Activated CD8-positive, alpha-beta memory T cell treated with anti-CD3 and anti-CD28 coated beads for 1 hour (primary cell): Measurements from ENCODE around the gene NCBP3.
"Not testable (repeated sequence)": the region's sequence is repeated elsewhere in the genome, so short reads cannot be mapped to it uniquely, and the experiment has no call there.

Experiments
- DNase-seq, 2 donors: peaks; one replicate each; pipeline ENCODE4 v3.0.0-alpha.2; 2020; ENCODE audit warnings: low read depth in 1 of 2; ENCODE audit errors: extremely low read depth in 1 of 2

NCBP3 gene

GRCh38 chr17:3794152-3794551 is 51.9 kb downstream of the NCBP3 start:
- DNase-seq = not testable (repeated sequence)

- not testable (repeated sequence) for DNase-seq
These were observed 52.8 kb downstream of the NCBP3 start for GRCh38 chr17:3793258-3793657.

DNA sequence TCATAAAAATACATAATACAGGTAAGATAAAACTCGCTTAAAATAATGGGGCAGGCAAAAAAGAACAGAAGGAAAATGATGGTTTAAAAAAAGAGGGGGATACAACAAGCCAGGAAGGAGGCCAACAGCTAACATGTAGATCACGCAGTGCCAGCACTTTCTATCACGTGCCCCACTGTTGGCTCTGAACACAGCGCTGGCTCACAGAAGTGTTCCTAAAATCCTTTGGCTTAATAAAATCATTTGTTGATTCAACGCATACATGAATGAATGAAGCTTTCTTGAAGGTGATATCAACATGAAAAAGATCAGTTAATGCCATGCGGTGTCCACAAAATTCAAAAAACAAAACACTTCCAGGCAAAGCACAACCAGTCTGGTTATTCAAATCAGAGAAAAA is 53.6 kb downstream of the NCBP3 start:
- no peak for DNase-seq

DNA sequence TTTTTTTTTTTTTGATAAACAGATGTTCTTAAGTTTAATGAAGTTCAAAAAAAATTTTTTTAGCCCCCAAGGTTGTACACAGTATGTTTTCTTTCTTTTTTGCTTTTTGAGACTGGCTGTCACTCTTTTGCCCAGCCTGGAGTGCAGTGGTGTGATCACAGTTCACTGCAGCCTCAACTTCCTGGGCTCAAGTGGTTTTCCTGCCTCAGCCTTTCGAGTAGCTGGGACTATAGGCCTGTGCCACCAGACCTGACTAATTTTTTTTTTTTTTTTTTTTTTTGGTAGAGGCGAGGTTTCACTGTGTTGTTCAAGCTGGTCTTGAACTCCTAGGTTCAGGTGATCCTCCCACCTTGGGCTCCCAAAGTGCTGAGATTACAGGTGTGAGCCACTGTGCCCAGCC is 57.8 kb downstream of the NCBP3 start:
- no peak for DNase-seq

DNA sequence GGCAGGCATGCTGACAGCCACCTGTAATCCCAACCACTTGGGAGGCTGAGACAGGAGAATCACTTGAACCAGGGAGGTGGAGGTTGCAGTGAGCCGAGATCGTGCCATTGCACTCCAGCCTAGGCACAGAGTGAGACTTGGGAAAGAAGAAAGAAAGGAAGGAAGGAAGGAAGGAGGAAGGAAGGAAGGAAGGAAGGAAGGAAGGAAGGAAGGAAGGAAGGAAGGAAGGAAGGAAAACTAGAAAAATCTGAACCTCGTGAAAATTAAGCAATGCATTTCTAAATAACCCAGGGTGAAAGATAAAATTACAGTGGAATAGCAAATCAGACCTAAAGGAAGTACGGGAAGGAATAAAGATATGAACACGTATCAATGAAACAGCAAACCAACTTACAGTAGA is 60.7 kb downstream of the NCBP3 start:
- not testable (repeated sequence) for DNase-seq

GRCh38 chr17:3782751-3783150 is 63.3 kb downstream of the NCBP3 start:
- DNase-seq = no peak

GRCh38 chr17:3780986-3781385 is 65.1 kb downstream of the NCBP3 start:
- no peak for DNase-seq

DNA sequence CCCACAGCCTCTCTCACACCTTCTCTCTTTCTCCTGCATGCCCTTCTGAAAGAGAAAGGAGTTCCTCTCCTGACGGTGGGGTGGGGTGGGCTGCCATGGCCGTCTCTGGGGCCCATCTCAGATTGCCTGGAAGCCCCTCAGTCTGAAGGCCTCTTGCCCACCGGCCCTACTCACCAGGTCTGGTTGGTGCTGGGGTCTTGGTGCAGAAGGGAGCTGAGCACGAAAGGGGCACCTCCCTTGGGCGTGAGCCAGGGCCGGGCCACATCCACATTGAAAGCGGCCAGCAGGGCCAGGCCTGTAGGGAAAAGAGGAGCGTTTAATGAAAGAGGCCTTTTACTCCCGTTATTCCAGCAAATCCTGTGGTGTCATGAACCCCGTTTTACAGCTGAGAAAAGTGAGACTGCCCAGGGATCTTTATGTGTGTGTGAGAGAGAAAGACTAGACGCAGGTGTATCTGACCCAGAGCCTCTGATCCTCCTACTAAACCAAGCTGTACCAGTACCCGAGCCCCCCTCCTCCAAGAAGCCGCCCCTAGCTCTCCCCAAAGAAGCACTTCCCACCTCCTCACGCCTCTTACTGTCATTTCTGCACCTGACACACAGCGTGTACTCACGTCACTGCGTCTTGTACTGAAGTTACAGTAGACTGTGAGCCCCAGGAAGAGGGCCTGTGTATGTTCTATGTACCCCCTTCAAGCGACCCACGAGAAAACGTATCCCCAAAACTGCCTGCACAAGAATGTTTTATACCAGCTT is 68.5 kb downstream of the NCBP3 start:
- no peak for DNase-seq

DNA sequence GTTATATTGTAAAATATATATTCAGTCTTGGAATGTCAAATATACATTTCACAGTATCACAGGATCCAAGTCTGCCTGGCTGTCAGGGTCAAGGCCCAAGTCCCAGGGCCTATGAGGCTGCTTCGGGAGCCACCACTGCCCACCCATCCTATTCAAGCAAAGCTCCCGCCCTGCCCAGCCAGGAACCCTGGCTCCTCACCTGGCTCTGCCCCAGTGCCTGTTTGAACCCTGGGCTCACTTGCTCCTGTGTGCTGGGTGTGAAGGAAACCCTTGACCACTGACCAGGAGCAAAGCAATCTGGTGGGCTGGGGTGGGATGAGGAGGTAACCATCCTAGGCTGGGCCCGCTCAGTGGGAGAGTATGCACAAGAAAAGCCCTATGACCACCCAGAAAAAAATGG is 72.1 kb downstream of the NCBP3 start:
- DNase-seq = no peak

GRCh38 chr17:3773511-3773910 is 72.5 kb downstream of the NCBP3 start:
- DNase-seq = no peak

DNA sequence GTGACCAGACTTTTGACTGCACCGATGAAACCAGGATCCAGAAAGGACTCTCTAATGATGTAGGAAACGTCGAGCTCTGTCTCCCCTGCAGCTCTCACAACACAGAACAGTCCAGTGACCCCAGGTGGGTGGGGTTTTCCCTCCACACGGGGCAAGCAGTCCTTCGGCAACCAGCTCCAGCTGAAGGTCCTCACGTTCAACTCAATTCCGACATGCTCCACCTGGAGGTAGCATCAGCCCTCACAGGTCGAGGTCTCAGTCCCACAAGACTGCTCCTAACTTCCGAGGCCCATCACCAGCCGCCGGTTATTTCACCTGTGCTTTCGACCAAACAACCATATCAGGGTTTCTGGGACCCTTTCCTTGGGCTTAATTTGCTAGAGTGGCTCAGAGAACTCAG is 73.3 kb downstream of the NCBP3 start:
- no peak for DNase-seq

DNA sequence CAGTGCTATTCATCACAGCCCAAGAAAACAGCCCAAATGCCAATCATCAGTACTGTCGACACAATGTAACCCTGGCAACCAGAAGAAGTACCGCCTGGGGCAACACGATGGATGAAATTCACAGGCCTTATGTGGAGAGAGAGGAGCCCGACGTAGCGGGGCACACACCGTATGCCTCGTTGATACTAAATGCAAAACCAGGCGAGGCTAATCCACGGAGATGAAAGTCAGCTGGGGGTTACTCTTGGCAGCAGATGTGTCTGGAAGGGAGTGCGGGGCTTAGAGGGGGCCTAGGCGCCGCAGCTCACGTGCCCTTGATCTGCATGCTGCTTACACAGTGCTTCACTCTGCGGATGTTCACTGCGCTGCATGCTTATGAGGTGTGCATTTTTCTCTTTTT is 74.9 kb downstream of the NCBP3 start:
- no peak for DNase-seq

GRCh38 chr17:3770466-3770865 is 75.6 kb downstream of the NCBP3 start:
- DNase-seq = peak in 1 of 2 donors; percentile 27

DNA sequence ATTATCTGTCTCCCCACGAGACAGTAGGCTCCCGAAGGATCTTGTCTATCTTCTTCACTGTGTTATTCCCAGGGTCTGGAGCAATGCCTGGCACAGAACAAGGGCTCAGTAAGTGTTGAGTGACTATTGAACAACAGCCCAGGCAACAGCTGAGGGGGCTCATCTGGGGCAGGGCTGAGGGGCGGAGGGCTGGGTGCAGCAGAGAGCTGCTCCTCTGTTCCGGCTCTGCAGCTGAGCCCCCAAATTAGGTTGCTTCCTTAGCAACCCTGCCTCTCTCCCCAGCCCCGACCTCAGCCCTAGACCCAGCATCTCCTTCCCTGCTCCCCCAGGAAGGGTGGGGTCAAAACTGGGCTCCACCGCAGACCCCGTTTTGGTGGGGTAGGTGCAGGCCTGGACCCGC is 77.3 kb downstream of the NCBP3 start:
- DNase-seq = no peak

- no peak for DNase-seq
These were observed 77.7 kb downstream of the NCBP3 start for GRCh38 chr17:3768341-3768740.

DNA sequence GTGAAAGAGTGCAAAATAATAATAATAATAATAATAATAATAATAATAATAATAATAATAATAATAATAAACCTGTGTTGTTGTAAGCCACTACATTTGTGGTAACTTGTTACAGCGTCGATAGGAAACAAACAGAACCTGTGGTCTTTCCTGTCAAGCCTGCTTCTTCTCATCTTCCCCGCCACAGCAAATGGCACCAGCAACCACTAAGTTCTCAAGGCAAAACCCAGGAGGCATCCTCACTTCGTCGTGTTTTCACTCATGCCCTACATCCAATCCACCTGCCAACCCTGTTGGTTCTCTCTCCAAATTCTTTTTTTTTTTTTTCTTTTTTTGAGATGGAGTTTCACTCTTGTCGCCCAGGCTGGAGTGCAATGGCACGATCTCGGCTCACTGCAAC is 79.3 kb downstream of the NCBP3 start:
- DNase-seq = no peak

DNA sequence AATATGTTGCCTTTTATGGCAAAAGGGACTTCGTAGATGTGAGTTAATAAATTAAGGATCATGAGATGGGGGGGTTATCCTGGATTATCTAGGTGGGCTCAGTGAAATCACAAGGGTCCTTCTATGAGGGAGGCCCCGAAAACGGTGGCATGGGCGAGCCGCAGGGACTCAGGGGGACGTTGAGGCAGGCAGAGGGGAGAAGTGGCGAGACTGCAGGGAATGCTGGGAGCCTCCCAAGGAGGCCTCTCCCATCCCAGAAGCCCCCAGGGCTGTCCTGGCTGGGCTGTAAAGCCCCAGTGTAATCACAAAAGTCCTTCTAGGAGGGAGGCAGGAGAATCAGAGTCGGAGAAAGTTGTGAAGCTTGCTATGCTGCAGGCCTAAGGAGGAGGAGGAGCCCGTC is 80.1 kb downstream of the NCBP3 start:
- no peak for DNase-seq

- no peak for DNase-seq
These were observed 82.3 kb downstream of the NCBP3 start for GRCh38 chr17:3763777-3764170.

DNA sequence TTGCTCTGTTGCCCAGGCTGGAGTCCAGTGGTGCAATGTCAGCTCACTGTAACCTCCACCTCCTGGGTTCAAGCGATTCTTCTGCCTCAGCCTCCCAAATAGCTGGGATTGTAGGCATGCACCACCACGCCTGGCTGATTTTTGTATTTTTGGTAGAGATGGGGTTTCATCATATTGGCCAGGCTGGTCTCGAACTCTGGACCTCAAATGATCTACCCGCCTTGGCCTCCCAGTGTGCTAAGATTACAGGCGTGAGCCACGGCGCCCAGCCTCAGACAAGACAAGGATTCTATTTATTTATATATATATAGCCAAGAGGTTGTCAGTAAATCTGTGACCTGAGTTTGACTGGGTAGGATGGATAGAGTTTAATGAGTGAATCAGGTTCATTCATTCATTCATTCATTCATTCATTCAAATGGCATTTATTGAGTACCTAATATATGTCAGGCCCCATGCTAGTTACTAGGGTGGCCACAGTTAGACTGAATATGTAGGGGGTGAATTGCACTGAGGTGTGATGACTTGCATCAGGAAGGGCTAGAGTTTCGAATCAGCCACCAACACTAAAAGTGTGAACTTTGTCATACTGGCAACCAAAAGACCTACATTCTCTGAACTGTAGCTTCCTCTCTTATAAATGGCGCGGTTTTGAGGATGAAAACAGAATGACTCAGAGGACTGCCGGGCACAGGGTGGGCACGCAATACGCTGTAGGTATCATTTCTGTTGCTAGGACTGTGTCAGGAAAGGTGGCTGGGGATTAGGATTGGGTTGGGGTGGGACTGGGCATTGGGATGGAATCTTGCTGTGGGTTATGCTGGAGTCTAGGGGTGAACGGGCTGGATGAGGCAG is 82.9 kb downstream of the NCBP3 start:
- no peak for DNase-seq

GRCh38 chr17:3761918-3762380 is 84.1 kb downstream of the NCBP3 start:
- no peak for DNase-seq

DNA sequence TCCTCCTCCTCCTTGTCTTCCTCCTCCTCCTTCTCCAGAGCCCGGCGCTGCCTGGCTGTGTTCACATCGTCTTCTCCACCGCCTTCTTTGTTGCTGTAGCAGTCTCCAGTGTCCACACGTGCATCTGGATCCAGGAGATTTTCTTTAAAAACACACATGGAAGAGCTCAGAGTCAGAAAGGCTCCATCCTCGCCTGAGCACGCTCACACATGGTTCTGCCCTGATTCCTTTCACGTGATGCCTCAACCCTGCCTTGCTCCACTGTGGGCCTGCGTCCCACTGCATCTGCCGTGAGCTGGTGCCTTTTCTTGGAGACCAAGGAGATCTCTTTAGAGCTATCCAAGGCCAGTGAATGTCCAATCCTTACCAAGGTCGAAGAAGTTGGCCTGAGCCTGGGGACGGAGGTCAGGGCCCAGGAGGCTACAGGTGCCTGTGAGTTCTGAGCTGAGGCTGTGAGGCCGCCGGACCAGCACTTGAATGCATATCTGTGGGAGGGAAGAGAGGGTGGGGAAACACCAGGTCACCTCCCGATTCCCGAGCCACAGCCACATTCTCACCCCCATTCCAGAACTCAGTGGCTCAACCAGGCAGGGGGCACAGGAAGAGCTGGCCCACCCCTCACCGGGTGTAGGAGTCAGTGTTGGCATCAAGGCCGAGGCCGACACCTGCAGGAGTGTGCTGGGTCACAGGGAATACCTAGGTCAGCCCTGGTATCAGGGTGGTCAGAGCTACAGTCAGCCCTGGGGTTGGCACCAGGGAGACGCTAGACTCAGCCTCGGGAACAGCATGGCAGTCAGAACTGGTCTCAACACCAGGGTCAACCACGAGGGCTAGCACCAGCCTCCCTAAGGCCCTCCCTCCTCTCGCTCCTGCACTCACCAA is 84.8 kb downstream of the NCBP3 start:
- no peak for DNase-seq
